ENCODE data around the gene DYNLT1.
"Not testable (repeated sequence)": the region's sequence is repeated elsewhere in the genome, so short reads cannot be mapped to it uniquely, and the experiment has no call there.

The DYNLT1 gene

GRCh38 chr6:158638324-158638854 is 6.2 kb downstream of the DYNLT1 start:
- DNase-seq, result no peak

DNA sequence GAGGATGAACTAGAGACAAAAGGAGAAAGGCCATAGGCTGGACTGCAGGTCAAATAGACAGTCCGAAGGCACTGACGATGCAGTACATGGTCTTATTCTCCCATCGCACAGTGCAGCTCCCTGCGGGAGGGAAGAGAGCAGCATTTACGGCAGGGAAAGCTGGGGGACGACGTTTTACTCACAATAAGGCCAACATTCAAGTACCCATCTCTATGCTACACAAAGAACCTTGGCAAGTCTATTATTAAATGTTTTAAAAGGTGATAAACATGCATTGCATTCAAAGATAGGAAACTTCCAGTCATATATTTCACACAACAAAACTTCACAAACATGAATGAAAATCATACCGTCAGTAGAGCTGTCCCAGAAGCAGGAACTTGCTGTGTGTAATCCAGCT is 7.8 kb downstream of the DYNLT1 start:
- no peak for DNase-seq

DNA sequence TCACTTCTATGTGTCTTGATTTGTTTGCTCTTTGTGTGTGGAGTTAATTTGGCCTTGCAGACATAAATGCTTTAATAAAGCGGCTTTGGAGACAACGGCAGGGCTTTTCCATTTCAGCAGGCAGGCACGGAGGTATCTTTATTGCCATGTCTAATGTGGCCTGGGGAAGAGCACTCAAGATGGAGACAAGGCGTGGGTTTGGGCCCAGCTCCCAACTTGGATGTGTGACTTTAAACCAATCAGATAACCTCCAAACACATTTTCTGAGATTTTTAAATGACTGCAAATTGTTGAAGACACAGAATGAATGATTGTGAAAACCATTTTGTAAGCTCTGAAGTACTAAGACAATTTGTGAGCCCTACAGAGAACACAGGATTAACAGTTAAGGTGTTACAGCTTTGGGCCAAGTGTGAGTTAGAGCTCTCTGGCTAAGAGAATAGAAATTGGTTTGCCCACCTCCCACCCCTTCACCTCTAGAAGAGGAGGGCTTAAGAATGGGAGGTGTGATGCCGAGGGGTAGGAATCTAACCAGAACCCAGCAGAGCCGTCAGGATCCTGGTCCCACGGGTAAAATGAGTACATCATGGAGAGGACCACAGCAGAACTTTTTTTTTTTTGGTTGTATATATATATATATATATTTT is 9.0 kb downstream of the DYNLT1 start:
- DNase-seq, result no peak

GRCh38 chr6:158634695-158635426 is 9.7 kb downstream of the DYNLT1 start:
- DNase-seq, result no peak

- DNase-seq, result no peak
Measured at GRCh38 chr6:158633127-158633526, 11.4 kb downstream of the DYNLT1 start.

- not testable (repeated sequence) for DNase-seq
Measured at GRCh38 chr6:158632538-158633119, 11.9 kb downstream of the DYNLT1 start.

DNA sequence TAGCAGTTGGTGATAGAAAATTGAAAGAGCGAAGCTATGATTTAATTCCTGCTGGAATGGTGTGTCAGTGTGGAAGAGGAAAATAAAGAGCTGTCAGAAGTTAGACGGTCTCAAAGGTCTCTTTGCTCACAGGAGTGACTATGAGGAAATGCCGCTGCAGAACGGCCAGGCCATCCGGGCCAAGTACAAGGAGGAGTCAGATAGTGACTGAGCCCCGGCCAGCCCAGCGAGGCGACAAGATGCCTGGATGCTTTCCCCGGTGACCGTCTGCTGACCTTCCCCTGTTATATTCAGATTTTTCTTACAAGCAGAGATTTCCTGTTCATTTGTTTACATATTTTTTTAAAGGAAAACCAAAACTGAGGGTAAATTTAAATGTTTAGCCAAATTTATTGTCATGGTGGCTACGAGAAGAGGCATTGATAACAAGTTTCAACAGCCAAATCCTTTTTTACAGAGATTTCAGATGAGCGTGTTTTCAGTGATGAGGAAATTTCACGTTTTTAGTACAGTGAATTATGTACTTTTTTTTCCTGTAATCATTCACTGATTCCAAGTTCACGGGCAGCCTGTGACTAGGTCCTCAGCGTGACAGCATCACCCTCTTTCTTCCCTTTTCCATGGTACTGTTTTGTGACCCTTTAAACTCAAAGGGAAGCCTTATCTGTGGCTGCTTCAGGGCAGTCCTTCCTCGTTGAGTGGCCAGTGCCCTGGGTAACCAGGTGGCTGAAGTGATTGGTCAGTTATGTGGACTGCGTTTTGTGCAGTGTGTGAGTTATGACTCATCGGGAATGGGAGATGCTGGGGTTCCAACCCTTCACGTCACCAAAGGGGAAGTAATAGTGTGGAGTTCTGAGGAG is 12.6 kb downstream of the DYNLT1 start:
- no peak for DNase-seq

- DNase-seq, result no peak
Measured at GRCh38 chr6:158630938-158631616, 13.5 kb downstream of the DYNLT1 start.

DNA sequence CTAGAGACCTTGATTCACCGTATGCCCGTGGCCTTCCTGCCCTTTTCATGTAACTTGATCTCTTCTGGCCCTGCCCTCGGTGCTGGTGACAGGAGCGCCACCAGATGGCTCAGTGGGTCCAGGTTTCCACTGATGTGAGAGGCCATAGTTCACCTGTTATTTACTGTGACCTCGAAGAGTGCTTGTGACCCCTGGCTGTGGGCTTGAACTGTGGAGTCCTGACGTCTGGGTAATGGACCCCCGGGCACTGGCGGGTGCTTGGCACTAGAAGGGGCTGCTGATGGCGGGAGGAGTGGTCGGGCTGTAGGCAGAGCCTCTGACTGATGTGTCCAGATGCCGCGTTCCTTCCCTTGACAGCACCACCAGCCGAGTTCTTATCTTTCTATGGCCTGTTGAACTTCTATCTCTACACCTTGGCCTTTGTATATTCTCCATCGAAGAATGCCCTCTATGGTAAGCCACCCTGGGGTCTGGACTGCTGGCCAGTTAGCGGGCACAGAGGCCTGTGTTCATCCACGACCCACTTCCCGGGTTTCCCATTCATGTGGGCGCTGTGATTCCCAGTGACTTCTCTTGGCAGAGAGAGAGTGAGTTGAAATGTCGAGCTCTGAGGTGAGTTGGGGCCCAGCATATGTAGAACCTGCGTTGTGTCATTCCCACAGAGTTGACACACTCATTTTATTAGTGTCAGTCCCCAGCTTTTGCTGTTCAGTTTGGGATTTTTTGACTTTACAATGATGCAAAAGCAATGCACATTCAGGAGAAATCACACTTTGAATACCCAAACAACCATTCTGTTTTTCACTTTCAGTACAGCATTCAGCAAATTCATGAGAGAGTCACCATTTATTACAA is 14.9 kb downstream of the DYNLT1 start:
- DNase-seq, result no peak

- no peak for DNase-seq
Measured at GRCh38 chr6:158628542-158628941, 16.0 kb downstream of the DYNLT1 start.

GRCh38 chr6:158627940-158628211 is 16.7 kb downstream of the DYNLT1 start:
- DNase-seq, result no peak

- no peak for DNase-seq
Measured at GRCh38 chr6:158627168-158627939, 17.2 kb downstream of the DYNLT1 start.

DNA sequence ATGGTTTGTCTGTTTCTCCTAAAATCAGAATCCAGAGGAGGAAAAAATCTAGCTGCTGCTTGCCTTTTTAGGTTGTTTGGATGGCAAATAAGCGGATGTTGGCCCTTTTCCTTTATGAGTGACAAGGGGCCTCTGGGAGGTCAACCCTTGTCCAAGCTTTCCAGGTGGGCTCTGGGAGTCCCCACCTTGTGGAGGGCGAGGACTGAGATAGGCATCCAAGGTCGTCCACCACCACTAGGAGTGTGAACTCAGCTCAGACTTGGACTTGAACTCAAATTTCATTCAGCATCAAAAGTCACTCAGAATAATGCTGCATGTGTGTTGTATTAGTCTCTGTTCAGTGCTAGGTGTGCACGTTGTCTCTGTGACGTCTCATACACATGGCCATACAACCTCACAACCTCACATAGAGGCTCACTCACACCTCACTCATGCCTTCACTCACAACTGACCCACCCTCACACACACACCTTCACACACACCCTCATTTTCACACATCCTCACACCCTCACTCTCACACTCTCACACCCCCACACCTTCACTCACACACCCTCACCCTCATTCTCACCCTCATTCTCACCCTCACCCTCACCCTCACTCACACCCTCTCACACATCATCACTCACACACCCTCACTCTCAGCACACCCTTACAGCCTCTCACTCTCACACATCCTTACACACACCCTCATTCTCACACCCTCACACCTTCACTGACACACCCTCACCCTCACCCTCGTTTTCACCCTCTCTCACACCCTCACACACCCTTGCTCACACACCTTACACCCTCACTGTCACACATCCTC is 18.0 kb downstream of the DYNLT1 start:
- DNase-seq, result no peak

DNA sequence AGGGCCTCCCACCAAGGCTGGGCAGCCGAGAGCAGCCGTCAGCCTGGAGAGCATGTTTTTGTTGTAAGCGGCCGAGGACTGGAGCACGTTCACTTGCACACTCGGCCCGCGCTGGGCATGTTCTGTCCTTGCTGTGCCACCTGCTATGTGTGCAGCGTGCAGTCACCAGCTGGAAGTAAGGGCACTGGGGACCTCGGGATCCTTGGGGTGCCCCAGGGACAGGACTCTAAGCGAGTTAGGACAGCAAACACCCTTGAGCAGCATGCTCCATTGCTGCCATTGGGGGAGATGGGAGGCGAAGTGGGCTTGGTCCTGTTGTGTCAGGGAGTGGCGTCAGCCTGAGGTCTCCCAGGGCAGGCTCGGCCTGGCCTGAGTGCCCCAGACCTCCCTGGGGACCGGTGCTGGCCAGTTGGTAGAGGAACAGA is 18.6 kb downstream of the DYNLT1 start:
- no peak for DNase-seq

- no peak for DNase-seq
Measured at GRCh38 chr6:158624684-158625682, 19.6 kb downstream of the DYNLT1 start.

DNA sequence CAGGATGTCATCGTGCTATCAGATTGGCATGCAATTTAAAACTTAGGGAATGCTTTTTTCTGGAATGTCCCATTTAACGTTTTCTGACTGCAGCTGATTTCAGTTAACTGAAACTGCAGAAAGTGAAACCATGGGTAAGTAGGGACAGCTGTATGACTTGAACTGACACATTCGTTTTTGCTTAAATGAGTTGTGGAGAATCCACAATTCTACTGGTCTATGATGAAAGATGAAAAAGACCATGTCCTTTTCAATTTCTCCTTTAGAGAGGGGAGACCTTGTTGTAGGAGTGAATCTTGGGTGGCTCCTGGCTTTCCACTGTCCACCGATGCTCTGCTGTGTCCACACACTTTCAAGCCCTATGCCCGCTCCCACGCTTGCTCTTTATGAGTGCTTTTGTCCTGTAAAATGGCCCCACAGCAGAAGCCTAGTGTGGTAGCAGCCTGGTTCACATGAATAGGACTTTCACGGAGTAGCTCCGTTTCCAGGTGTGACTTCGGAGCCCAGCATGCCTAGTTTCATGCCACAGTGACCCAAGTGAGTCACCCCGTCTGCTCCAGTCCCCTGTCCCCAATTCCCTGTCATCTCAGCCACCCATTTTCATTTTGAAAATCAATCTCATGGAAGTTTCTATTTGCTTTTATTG is 21.9 kb downstream of the DYNLT1 start:
- no peak for DNase-seq

GRCh38 chr6:158621694-158622544 is 22.6 kb downstream of the DYNLT1 start:
- no peak for DNase-seq

All from NCI-H2227 treated with DMSO at 0.1 percent for 48 hours (cell line).